ENCODE data around the gene DOCK3. TPM values are rescaled to one million over a fixed set of nuclear protein-coding genes. Genes with fewer than 3 reads are reported as not detected.
"Not testable (repeated sequence)": the region's sequence is repeated elsewhere in the genome, so short reads cannot be mapped to it uniquely, and the experiment has no call there.

The DOCK3 gene
- total RNA-seq, 1 experiment from 2014 or later: 0.04 TPM

- not testable (repeated sequence) for H3K4me3 ChIP-seq (ENCODE audit: low read length); H3K79me2 ChIP-seq (ENCODE audit: low read length); H3K9ac ChIP-seq (ENCODE audit: low read length); H3K4me2 ChIP-seq (ENCODE audit: low read depth, low read length, poor library complexity, severe bottlenecking); H3K9me2 ChIP-seq (replicated peaks; ENCODE audit: insufficient read depth, low read length); H3K36me3 ChIP-seq (ENCODE audit: insufficient read depth, low read length); H4K20me1 ChIP-seq (ENCODE audit: insufficient read depth, low read depth, low read length); H3K27ac ChIP-seq (ENCODE audit: low read length); H2AFZ ChIP-seq (ENCODE audit: low read length); H3K4me1 ChIP-seq (ENCODE audit: low read length); H3K27me3 ChIP-seq (ENCODE audit: low read length); DNase-seq; H3K9me3 ChIP-seq (ENCODE audit: low read length)
These were observed 258.2 kb downstream of the DOCK3 start for GRCh38 chr3:50932918-50933317.

GRCh38 chr3:50936389-50936788 is 261.7 kb downstream of the DOCK3 start:
- Histone ChIP-seq H3K9me3 (ENCODE audit: low read length) (no peaks in the 10 kb centered on the region), H3K4me3 (ENCODE audit: low read length) (no peak overlapping the region), H2AFZ (ENCODE audit: low read length) (no peak overlapping the region), H3K9me2 (replicated peaks; ENCODE audit: insufficient read depth, low read length) (no peaks in the 10 kb centered on the region), H4K20me1 (ENCODE audit: insufficient read depth, low read depth, low read length) (no peaks in the 10 kb centered on the region), H3K4me2 (ENCODE audit: low read depth, low read length, poor library complexity, severe bottlenecking) (no peak overlapping the region), H3K9ac (ENCODE audit: low read length) (no peak overlapping the region), H3K27me3 (ENCODE audit: low read length) (peaks cover 4% of the 10 kb centered on the region; the same call in 1 of the 2 replicates), H3K27ac (ENCODE audit: low read length) (no peak overlapping the region), H3K79me2 (ENCODE audit: low read length) (no peaks in the 10 kb centered on the region), H3K36me3 (ENCODE audit: insufficient read depth, low read length) (no peaks in the 10 kb centered on the region), H3K4me1 (ENCODE audit: low read length) (no peaks in the 10 kb centered on the region)
- no peak for DNase-seq

DNA sequence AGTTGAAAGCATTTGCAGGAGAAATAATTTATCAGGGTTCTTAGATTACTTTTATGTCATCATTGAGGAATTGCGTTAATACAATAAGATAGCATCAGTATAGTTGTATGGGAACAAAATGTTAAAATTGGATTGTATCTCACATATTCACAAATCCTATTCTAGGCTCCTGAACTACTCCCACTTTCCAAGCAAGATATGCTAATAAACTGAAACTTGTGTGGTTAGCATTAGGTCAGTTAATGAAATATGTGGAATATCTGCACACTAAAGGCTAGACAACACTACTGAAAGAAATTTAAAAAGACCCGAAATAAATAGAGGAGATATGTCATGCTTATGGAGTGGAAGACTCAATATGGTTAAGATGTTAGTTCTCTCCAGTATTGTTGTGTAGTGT is 272.7 kb downstream of the DOCK3 start:
- H3K36me3 ChIP-seq (ENCODE audit: insufficient read depth, low read length): no peaks in the 10 kb centered on the region
- H3K4me1 ChIP-seq (ENCODE audit: low read length): no peaks in the 10 kb centered on the region
- no peak overlapping the region for H3K9ac ChIP-seq (ENCODE audit: low read length)
- no peaks in the 10 kb centered on the region for H3K9me3 ChIP-seq (ENCODE audit: low read length)
- no peak overlapping the region for H2AFZ ChIP-seq (ENCODE audit: low read length)
- no peak overlapping the region for H3K27ac ChIP-seq (ENCODE audit: low read length)
- no peaks in the 10 kb centered on the region for H3K9me2 ChIP-seq (replicated peaks; ENCODE audit: insufficient read depth, low read length)
- H3K4me3 ChIP-seq (ENCODE audit: low read length): no peak overlapping the region
- H3K4me2 ChIP-seq (ENCODE audit: low read depth, low read length, poor library complexity, severe bottlenecking): no peak overlapping the region
- no peak for DNase-seq
- no peaks in the 10 kb centered on the region for H4K20me1 ChIP-seq (ENCODE audit: insufficient read depth, low read depth, low read length)
- H3K79me2 ChIP-seq (ENCODE audit: low read length): no peaks in the 10 kb centered on the region
- no peaks in the 10 kb centered on the region for H3K27me3 ChIP-seq (ENCODE audit: low read length)

DNA sequence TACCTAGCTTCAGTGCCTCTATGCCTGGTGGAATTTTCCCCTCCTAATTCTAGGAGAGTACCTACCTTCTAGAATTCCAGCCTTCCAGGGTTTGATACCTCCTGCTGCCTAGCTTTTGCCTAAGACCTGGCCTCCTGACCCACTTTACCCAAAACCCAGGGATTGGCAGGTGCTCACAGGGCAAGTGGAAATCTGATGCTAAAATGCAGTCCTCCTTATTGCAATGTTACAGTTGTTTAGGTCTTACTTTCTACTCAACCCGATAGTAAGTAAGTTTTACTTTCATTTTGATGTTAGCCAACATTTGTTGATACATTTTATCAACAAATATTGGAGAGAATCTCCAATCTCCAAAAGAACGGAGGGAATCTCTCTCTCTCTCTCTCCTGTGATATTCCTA is 275.9 kb downstream of the DOCK3 start:
- H4K20me1 ChIP-seq (ENCODE audit: insufficient read depth, low read depth, low read length): no peaks in the 10 kb centered on the region
- H2AFZ ChIP-seq (ENCODE audit: low read length): no peak overlapping the region
- H3K9ac ChIP-seq (ENCODE audit: low read length): no peak overlapping the region
- no peaks in the 10 kb centered on the region for H3K9me2 ChIP-seq (replicated peaks; ENCODE audit: insufficient read depth, low read length)
- H3K36me3 ChIP-seq (ENCODE audit: insufficient read depth, low read length): no peaks in the 10 kb centered on the region
- no peaks in the 10 kb centered on the region for H3K9me3 ChIP-seq (ENCODE audit: low read length)
- no peaks in the 10 kb centered on the region for H3K4me1 ChIP-seq (ENCODE audit: low read length)
- H3K27me3 ChIP-seq (ENCODE audit: low read length): no peaks in the 10 kb centered on the region
- no peak for DNase-seq
- H3K4me3 ChIP-seq (ENCODE audit: low read length): no peak overlapping the region
- no peak overlapping the region for H3K4me2 ChIP-seq (ENCODE audit: low read depth, low read length, poor library complexity, severe bottlenecking)
- H3K27ac ChIP-seq (ENCODE audit: low read length): no peak overlapping the region
- H3K79me2 ChIP-seq (ENCODE audit: low read length): no peaks in the 10 kb centered on the region

GRCh38 chr3:50953825-50954414 is 279.2 kb downstream of the DOCK3 start:
- H3K9ac ChIP-seq (ENCODE audit: low read length): no peak overlapping the region
- H3K4me3 ChIP-seq (ENCODE audit: low read length): no peak overlapping the region
- no peaks in the 10 kb centered on the region for H3K79me2 ChIP-seq (ENCODE audit: low read length)
- H3K36me3 ChIP-seq (ENCODE audit: insufficient read depth, low read length): no peaks in the 10 kb centered on the region
- H2AFZ ChIP-seq (ENCODE audit: low read length): no peak overlapping the region
- H3K9me2 ChIP-seq (replicated peaks; ENCODE audit: insufficient read depth, low read length): no peaks in the 10 kb centered on the region
- H3K27me3 ChIP-seq (ENCODE audit: low read length): no peaks in the 10 kb centered on the region
- H3K4me1 ChIP-seq (ENCODE audit: low read length): no peaks in the 10 kb centered on the region
- no peak for DNase-seq
- no peak overlapping the region for H3K27ac ChIP-seq (ENCODE audit: low read length)
- H4K20me1 ChIP-seq (ENCODE audit: insufficient read depth, low read depth, low read length): no peaks in the 10 kb centered on the region
- no peak overlapping the region for H3K4me2 ChIP-seq (ENCODE audit: low read depth, low read length, poor library complexity, severe bottlenecking)
- no peaks in the 10 kb centered on the region for H3K9me3 ChIP-seq (ENCODE audit: low read length)

- H3K27ac ChIP-seq (ENCODE audit: low read length): no peak overlapping the region
- H3K4me3 ChIP-seq (ENCODE audit: low read length): no peak overlapping the region
- H3K9ac ChIP-seq (ENCODE audit: low read length): no peak overlapping the region
- H3K9me2 ChIP-seq (replicated peaks; ENCODE audit: insufficient read depth, low read length): no peaks in the 10 kb centered on the region
- no peaks in the 10 kb centered on the region for H3K36me3 ChIP-seq (ENCODE audit: insufficient read depth, low read length)
- H2AFZ ChIP-seq (ENCODE audit: low read length): no peak overlapping the region
- H3K27me3 ChIP-seq (ENCODE audit: low read length): no peaks in the 10 kb centered on the region
- H3K79me2 ChIP-seq (ENCODE audit: low read length): no peaks in the 10 kb centered on the region
- H3K4me1 ChIP-seq (ENCODE audit: low read length): no peaks in the 10 kb centered on the region
- no peaks in the 10 kb centered on the region for H3K9me3 ChIP-seq (ENCODE audit: low read length)
- H3K4me2 ChIP-seq (ENCODE audit: low read depth, low read length, poor library complexity, severe bottlenecking): no peak overlapping the region
- DNase-seq: no peak
- no peaks in the 10 kb centered on the region for H4K20me1 ChIP-seq (ENCODE audit: insufficient read depth, low read depth, low read length)
These were observed 286.7 kb downstream of the DOCK3 start for GRCh38 chr3:50961386-50961785.

GRCh38 chr3:50971487-50971924 is 296.8 kb downstream of the DOCK3 start:
- Histone ChIP-seq H3K9me3 (ENCODE audit: low read length) (no peaks in the 10 kb centered on the region), H3K27me3 (ENCODE audit: low read length) (no peaks in the 10 kb centered on the region; the same call in 1 of the 2 replicates), H3K4me3 (ENCODE audit: low read length) (no peak overlapping the region), H3K4me1 (ENCODE audit: low read length) (no peaks in the 10 kb centered on the region), H3K4me2 (ENCODE audit: low read depth, low read length, poor library complexity, severe bottlenecking) (no peak overlapping the region), H3K27ac (ENCODE audit: low read length) (no peak overlapping the region), H2AFZ (ENCODE audit: low read length) (no peak overlapping the region), H3K9ac (ENCODE audit: low read length) (no peak overlapping the region), H4K20me1 (ENCODE audit: insufficient read depth, low read depth, low read length) (no peaks in the 10 kb centered on the region), H3K9me2 (replicated peaks; ENCODE audit: insufficient read depth, low read length) (no peaks in the 10 kb centered on the region), H3K36me3 (ENCODE audit: insufficient read depth, low read length) (no peaks in the 10 kb centered on the region), H3K79me2 (ENCODE audit: low read length) (no peaks in the 10 kb centered on the region)
- peak; percentile 87 for DNase-seq

- H3K4me1 ChIP-seq (ENCODE audit: low read length): no peaks in the 10 kb centered on the region
- no peaks in the 10 kb centered on the region for H3K9me3 ChIP-seq (ENCODE audit: low read length)
- no peak overlapping the region for H3K27ac ChIP-seq (ENCODE audit: low read length)
- DNase-seq: no peak
- H3K9me2 ChIP-seq (replicated peaks; ENCODE audit: insufficient read depth, low read length): no peaks in the 10 kb centered on the region
- no peak overlapping the region for H3K4me3 ChIP-seq (ENCODE audit: low read length)
- no peaks in the 10 kb centered on the region for H3K36me3 ChIP-seq (ENCODE audit: insufficient read depth, low read length)
- no peaks in the 10 kb centered on the region; the same call in 1 of the 2 replicates for H3K27me3 ChIP-seq (ENCODE audit: low read length)
- H3K79me2 ChIP-seq (ENCODE audit: low read length): no peaks in the 10 kb centered on the region
- no peak overlapping the region for H2AFZ ChIP-seq (ENCODE audit: low read length)
- H3K9ac ChIP-seq (ENCODE audit: low read length): no peak overlapping the region
- H4K20me1 ChIP-seq (ENCODE audit: insufficient read depth, low read depth, low read length): no peaks in the 10 kb centered on the region
- H3K4me2 ChIP-seq (ENCODE audit: low read depth, low read length, poor library complexity, severe bottlenecking): no peak overlapping the region
These were observed 297.3 kb downstream of the DOCK3 start for GRCh38 chr3:50972029-50972428.

GRCh38 chr3:50978586-50978985 is 303.9 kb downstream of the DOCK3 start:
- H2AFZ ChIP-seq (ENCODE audit: low read length); H3K36me3 ChIP-seq (ENCODE audit: insufficient read depth, low read length); H3K9ac ChIP-seq (ENCODE audit: low read length); H3K4me3 ChIP-seq (ENCODE audit: low read length); H3K4me1 ChIP-seq (ENCODE audit: low read length); H3K27me3 ChIP-seq (ENCODE audit: low read length); H3K9me2 ChIP-seq (replicated peaks; ENCODE audit: insufficient read depth, low read length); H4K20me1 ChIP-seq (ENCODE audit: insufficient read depth, low read depth, low read length); H3K4me2 ChIP-seq (ENCODE audit: low read depth, low read length, poor library complexity, severe bottlenecking); H3K9me3 ChIP-seq (ENCODE audit: low read length); H3K27ac ChIP-seq (ENCODE audit: low read length); H3K79me2 ChIP-seq (ENCODE audit: low read length); DNase-seq: not testable (repeated sequence)
